CD4-positive, alpha-beta T cell treated with Interleukin-15 for 4 hours (primary cell): ENCODE measurements around the gene NENF.
"Not testable (repeated sequence)": the region's sequence is repeated elsewhere in the genome, so short reads cannot be mapped to it uniquely, and the experiment has no call there.

Source experiments
- DNase-seq: peaks from one replicate; pipeline ENCODE4 v3.0.0-alpha.2; 2020; ENCODE audit warnings: low spot score

Gene NENF

GRCh38 chr1:212432661-212433576 lies at the start of gene NENF:
NENF (plus strand) TSS chr1:212432920; CDS start chr1:212432944, 24 bp downstream.
- peak; percentile 68 for DNase-seq

GRCh38 chr1:212386029-212386428 lies 46.7 kb upstream of the NENF start:
- no peak for DNase-seq

- DNase-seq: no peak
These were observed 43.6 kb upstream of the NENF start for GRCh38 chr1:212388985-212389716.

GRCh38 chr1:212395678-212396437 lies 36.9 kb upstream of the NENF start:
- DNase-seq: not testable (repeated sequence)

- DNase-seq: no peak
These were observed 36.1 kb upstream of the NENF start for GRCh38 chr1:212396638-212397037.

GRCh38 chr1:212397171-212397570 lies 35.5 kb upstream of the NENF start:
- DNase-seq: no peak

GRCh38 chr1:212401042-212401441 lies 31.7 kb upstream of the NENF start:
- DNase-seq: no peak

GRCh38 chr1:212401838-212402582 lies 30.7 kb upstream of the NENF start:
- DNase-seq: no peak

GRCh38 chr1:212402666-212403321 lies 29.9 kb upstream of the NENF start:
- no peak for DNase-seq

GRCh38 chr1:212410231-212410820 lies 22.4 kb upstream of the NENF start:
- DNase-seq: no peak

- DNase-seq: no peak
These were observed 20.3 kb upstream of the NENF start for GRCh38 chr1:212412374-212412773.

- no peak for DNase-seq
These were observed 18.8 kb upstream of the NENF start for GRCh38 chr1:212413902-212414327.

GRCh38 chr1:212414328-212415106 lies 18.2 kb upstream of the NENF start, which contains the start of gene PACC1:
PACC1 (minus strand) TSS chr1:212414886; CDS start chr1:212414757, 129 bp downstream.
- DNase-seq: peak; percentile 90

- no peak for DNase-seq
These were observed 17.4 kb upstream of the NENF start for GRCh38 chr1:212415107-212415841.

GRCh38 chr1:212421165-212421564 lies 11.6 kb upstream of the NENF start:
- no peak for DNase-seq

GRCh38 chr1:212423879-212424278 lies 8.8 kb upstream of the NENF start:
- no peak for DNase-seq

- no peak for DNase-seq
These were observed 4.2 kb upstream of the NENF start for GRCh38 chr1:212428496-212428895.

- no peak for DNase-seq
These were observed 2.3 kb upstream of the NENF start for GRCh38 chr1:212430416-212430815.

- no peak for DNase-seq
These were observed 1.7 kb upstream of the NENF start for GRCh38 chr1:212430955-212431394.
